HG02798 (cell line): Measurements from ENCODE around the gene CASQ1.

Experiments
- ATAC-seq: cut with Tn5 transposase; IDR thresholded peaks from one replicate; pipeline ENCODE4 v1.9.1; 2021; ENCODE audit warnings: mild to moderate bottlenecking; ENCODE audit not compliant: unreplicated experiment, poor library complexity

Gene CASQ1

DNA sequence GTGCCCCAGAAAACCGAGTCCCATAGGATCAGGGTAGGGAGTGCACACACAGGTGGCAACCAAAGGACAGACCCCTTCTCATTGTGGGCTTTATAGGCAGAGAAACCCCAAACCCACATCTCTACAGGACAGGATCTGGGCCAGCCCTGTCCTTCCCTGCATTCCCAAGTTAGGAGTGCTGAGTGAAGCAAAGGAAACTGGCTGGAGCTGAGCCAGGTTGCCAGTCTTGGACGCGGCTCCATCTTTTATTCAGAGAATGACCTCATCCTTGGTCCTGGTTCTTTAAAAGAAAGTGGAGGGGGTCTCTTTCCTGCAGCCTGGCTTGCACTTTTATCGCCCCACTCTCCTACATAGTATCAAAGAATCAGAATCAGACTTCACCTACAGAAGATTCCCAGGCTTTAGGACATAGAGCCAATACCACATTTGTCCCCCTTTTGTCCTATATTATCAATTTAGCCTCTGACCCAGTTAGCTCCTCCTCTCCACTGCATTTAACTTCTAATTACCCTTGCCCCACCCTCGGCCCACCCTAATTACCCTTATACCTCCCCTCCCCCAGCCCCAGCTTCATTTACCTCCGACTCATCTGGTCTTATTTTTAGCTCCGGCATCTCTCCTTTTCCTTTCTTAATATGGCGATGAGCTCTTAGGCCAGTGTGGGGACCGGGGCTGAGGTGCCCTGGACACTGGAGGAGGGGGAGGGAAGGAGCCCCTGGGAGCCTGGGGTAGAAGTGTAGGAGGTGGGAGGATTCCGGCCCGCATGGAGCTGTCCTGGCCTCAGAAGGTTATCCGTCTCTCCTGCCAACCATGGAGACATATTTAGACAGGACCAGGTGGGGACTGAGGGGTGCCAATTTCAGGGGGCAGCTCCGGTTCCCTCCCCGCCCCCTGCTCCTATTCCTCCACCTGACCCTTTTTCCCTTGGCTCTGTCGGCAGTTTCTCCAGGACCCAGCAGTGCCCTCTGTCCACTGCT, at the start of gene CASQ1:
TSS of gene CASQ1 (plus strand) at position 927 of the 977 bp plus-strand sequence. CDS start 177 bp downstream, outside the sequence.
- ATAC-seq: no peak

DNA sequence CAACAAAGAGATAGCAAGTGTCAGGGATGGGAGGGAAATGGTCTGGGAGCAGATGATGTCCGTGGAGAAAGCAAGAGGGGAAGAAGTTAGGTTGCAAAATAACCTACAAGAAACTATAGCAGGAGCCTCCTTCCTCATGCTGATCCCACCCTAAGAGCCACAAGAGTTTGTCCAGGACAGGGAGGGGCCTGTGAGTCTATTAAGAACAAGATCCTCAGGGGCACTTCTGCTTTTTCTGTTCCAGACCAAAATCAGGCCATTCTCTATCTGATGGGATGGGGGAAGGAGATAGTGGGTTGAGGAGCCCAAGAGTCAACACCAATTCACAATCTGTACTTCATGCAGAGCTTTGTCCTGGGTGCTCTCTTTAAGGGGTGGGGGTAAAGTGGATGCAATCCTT, 46.7 kb upstream of the CASQ1 start:
- ATAC-seq: no peak

DNA sequence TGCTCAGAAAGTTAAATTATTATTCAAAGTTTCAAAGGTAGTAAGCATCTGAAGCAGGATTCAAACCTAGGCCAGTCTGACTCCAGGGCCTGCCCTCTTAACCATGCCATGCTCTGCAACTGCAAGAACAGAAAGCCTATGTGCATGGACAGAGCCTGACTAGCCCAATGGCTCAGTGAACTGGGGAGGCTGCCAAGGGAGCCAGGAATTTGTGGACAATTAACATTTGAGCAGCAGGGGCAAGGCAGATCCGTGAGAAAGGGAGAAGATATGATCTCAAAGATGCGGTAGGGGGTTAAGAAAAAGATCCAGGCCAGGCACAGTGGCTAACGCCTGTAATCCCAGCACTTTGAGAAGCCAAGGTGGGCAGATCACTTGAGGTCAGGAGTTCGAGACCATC, 45.5 kb upstream of the CASQ1 start:
- no peak for ATAC-seq

DNA sequence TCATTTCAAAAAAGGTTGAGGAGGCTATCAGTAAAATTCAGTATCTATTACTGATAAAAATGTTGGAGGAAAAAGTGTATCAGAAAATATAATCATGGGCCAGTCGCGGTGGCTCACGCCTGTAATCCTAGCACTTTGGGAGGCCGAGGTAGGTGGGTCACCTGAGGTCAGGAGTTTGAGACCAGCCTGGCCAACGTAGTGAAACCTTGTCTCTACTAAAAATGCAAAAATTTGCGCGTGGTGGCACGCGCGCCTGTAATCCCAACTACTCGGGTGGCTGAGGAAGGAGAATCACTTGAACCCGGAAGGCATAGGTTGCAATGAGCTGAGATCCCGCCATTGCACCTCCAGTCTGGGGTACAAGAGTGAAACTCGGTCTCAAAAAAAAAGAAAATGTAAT, 44.3 kb upstream of the CASQ1 start:
- ATAC-seq: no peak

DNA sequence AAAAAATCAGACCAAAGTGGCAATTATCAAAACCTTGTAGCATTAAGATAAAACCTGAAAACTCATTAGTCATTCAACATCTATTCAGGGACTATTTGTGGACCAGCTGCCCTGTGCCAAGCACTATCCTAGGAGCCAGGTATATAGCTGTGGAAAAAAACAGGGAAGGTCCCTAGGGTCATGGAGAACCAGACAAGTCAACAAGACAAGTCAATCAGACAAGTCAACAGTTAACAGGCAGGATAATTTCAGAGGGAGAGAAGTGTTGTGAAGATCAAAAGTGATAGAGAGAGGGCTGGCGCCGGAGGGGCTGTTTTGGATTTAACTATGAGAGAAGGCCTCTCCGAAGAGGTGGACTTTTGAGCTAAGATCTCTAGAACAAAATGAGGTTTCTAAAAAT, 42.3 kb upstream of the CASQ1 start:
- no peak for ATAC-seq

DNA sequence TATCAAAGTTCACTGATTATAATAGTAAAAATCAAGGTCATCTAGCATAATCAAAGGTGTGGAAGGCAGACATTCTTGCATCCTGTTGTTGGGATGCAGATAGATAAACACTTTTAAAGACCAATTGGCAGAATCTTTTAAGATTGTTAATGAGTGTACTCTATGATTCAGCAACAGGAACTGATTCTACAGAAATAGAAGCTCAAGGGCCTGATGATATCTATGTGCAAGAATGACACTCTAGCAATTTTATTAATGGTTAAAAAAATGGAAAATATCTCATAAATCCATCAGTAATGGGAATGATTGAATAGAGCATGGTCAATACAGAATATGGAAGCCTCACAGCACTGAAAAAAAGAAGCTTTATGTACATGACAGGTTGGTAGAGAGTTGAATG, 41.1 kb upstream of the CASQ1 start:
- no peak for ATAC-seq

DNA sequence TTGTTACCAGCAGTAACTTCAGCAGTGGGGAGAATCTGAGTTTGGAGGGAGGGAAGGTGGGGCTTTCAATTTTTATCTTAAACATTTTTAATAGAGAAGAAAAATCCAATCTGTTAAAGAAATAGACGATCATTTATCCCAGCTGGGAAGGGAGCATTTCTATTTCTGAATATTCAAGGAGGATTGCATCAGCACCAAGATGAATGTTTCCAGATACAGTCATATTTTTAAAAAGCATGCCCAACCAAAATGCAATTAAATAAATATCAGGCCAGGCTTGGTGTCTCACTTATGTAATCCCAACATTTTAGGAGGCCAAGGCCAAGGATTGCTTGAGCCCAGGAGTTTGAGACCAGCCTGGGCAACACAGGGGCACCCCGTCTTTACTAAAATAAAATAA, 40.7 kb upstream of the CASQ1 start:
- no peak for ATAC-seq

DNA sequence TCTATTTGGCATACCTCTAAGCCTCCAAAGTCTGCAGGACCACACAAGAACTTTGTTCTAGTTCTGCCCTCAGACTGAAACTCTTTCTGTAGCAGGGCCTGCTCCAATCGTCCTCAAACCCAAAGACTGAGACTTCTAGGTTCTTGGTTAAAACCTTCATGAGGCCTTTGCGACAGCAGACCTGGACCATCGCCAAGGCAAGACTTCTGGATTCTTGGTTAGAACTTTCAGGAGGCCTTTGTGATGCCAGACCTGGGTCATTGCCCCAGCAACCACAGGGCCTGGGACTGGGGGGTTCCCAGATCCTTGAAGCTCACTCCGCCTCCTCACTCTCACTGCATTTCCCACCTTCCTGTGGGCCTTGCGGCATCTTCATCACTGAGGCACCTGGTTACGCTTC, 39.1 kb upstream of the CASQ1 start, which contains the start of gene ATP1A4:
TSS of gene ATP1A4 (plus strand) at position 301 of the 400 bp plus-strand sequence. CDS start 438 bp downstream, outside the sequence.
- ATAC-seq: no peak

DNA sequence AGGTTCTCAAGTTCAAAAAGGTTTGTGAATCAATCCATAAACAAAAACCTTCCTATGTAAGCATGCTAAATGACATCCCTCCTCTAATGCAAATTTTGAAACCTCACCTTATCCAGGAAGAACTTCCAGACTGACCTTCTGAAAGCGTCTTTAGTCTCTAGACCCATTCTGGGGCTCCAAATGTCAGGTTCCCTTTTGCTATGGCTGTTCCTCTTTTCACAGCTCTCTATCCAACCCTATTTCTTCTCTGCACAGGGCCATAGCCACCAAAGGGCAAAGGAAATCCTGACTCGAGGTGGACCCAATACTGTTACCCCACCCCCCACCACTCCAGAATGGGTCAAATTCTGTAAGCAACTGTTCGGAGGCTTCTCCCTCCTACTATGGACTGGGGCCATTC, 35.6 kb upstream of the CASQ1 start:
- no peak for ATAC-seq

DNA sequence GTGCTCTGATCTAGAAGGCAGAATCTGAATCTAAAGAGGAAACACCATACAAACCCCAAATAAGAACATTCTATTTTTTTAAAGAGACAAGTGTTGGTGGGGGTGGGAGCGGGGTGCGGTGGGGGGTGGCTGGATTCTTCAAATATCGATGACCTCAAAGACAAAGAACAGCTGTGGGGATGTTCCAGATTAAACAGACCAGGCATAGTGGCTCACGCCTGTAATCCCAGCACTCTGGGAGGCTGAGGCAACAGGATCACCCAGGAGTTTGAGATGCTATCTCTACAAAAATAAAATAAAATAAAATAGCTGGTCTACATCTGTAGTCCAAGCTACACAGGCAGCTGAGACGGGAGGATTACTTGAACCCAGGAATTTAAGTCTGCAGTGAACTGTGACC, 34.0 kb upstream of the CASQ1 start:
- no peak for ATAC-seq

DNA sequence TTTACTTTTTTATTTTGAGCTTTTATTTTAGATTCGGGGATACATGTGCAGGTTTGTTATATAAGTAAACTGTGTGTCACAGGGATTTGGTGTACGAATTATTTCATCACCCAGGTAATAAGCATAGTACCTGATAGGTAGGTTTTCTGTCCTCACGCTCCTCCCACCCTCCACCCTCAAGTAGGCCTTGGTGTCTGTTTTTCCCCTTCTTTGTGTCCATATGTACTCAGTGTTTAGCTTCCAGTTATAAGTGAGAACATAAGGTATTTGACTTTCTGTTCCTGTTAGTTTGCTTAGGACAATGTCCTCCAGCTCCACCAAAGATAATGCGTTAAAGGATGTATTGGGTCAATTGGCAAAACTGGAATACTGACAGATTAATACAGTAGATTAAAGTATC, 33.2 kb upstream of the CASQ1 start:
- ATAC-seq: no peak

DNA sequence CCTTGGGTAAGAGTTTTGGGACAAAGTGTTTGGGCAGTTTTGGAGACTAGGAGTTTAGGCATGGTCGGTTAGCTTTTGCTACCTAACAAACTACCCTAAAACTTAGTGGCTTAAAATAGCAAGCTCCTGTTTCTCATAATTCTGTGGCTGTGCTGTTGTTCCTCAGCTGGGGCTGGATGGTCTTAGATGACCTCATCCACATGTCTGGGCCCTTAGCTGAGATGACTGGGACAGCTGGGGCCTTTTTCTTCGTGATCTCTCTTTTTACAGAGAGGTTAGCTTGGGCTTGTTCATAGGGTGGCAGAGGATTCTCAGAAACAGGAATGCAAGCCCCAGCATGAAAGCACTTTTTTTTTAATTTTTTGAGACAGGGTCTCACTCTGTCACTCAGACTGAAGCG, 32.3 kb upstream of the CASQ1 start:
- no peak for ATAC-seq

DNA sequence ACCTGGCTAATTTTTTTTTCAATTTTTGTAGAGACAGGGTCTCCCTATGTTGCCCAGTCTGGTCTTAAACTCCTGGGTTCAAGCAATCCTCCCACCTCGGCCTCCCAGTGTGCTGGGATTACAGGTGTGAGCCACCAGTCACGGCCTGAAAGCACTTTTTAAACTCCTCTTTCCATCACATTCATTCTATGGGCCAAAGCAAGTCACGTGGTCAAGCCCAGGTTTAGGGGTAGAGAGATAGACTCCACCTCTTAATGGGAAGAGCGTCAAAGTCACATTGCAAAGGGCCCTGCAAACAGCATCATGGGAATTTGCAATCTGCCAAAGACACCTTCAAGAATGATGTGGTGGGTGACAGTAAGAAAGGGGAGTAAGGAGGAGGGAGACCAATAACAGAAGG, 31.8 kb upstream of the CASQ1 start:
- ATAC-seq: no peak

DNA sequence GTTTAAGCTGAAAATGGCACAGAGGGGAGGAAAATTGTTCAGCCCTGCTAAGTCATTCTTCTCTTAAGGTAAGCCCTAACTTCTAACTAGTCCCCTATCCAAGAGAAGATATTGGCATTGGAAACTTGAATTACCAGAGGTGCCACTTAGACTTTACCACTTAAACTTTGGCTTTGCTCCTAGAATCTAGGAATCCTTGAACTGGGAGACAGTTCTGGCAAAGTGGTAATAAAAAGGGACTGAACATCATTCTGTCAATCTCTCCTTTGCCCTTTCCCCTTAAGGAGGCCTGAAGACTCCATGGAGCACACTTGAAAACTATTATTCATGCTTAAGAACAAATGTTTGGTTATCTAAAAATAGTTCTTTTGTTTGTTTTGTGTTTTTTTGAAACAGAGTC, 30.5 kb upstream of the CASQ1 start:
- ATAC-seq: no peak

DNA sequence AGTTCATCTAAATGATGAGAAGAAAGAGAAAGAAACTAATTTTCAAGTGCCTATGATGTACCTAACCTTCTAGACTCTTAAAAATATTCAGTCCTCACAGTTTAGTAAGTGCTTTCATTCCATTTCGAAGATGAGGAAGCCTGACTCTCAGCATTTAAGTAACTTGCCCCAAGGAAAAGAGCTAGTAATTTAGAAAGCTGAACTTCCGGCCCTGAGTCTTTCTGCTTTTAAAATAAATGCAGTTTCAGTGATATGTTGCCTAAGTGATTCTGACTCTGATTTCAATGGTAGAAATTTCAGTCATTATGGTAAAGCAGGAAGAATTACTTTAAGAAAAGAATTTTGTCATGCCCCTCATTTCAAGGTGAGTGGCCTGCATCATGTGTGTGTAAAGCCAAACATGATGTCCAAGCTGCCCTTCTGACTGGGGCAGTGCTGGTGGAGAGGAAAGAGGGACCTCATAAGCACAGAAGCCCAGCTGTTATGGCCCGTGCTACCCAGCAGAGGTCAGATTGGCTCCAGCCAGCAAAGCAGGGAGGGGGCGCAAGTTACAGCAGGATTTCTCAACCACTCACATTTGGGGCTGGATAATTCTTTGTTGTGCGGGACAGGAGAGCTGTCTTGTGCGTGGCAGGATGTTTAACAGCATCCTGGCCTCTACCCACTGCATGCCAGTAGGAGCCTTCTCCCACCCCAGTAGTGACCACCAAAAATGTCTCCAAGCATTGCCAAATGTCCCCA, 28.2 kb upstream of the CASQ1 start:
- ATAC-seq: no peak

DNA sequence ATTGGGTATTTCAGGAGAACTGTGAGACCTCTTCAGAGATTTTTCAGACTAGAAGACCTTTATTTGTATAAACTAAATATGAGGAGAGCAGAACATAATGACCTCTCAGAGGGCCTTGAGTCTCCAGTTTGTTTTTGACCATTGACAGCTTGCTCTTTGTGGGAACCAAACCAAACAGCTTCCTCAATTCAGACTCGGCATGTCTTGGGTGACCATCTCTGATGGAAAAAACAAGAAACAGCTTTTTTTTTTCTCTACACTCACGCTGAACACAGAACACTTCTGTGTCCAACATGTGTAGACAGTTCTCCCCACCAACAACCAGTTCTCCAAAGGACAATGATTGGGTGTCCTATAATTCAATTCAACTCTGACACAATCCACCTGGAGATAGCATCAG, 27.4 kb upstream of the CASQ1 start:
- no peak for ATAC-seq

DNA sequence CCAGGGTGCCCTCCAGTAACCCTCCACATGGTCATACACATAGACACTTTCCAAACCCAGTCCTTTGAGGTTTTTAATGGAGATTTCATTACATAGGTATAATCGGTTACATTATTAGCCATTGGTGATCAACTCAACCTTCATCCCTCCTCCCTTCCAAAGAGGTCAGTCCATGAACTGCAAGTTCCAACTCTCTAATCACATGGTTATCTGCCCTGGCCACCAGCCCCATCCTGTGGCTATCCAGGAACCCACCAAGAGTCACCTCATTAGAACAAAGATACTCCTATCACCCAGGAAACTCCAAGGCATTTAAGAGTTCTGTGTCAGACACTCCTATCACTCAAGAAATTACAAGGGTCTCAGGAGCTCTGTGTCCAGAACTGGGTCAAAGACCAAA, 26.8 kb upstream of the CASQ1 start:
- ATAC-seq: no peak

DNA sequence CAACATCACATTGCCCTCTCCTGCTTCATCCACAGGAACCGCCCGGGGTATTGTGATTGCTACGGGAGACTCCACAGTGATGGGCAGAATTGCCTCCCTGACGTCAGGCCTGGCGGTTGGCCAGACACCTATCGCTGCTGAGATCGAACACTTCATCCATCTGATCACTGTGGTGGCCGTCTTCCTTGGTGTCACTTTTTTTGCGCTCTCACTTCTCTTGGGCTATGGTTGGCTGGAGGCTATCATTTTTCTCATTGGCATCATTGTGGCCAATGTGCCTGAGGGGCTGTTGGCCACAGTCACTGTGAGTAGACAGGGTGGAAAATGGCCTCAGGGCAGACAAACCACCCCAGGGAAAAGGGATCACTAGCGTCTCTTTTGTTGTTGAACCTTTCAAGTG, 26.3 kb upstream of the CASQ1 start:
- no peak for ATAC-seq

DNA sequence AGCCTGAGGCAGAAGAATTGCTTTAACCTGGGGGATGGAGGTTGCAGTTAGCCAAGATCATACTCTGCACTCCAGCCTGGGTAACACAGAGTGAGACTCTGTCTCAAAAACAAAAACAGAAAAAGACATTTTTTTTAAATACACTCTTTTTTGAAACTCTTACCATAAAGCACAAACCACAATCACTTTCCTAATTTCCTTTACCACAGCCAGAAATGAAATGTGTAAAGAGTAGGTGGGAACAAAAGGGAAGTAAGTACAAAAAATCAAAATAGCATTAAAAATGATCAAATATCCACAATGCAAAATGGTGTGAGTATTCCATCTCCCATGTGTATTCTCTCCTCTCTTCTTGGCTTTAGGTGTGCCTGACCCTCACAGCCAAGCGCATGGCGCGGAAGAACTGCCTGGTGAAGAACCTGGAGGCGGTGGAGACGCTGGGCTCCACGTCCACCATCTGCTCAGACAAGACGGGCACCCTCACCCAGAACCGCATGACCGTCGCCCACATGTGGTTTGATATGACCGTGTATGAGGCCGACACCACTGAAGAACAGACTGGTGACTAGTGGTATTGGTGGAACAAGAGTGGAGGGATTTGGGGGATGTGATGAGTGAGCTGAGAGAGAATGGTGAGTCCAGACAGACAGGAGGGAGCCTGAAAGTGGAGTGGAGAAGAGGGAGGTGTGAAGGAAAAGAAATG, 24.1 kb upstream of the CASQ1 start:
- no peak for ATAC-seq

DNA sequence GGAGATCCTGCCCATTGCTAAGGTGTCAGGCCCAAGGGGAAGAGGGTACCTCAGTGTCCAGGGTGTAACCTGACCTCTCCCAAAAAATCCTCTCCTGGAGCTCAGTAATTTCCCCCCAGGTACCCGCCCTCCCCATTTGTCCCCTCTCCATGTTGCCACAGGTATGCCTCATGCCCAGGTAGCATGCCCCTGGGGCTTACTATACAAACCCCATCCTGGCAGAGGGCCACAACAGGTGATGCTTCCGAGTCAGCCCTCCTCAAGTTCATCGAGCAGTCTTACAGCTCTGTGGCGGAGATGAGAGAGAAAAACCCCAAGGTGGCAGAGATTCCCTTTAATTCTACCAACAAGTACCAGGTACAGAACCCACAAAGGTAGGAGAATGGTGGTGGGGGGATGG, 23.3 kb upstream of the CASQ1 start:
- no peak for ATAC-seq

DNA sequence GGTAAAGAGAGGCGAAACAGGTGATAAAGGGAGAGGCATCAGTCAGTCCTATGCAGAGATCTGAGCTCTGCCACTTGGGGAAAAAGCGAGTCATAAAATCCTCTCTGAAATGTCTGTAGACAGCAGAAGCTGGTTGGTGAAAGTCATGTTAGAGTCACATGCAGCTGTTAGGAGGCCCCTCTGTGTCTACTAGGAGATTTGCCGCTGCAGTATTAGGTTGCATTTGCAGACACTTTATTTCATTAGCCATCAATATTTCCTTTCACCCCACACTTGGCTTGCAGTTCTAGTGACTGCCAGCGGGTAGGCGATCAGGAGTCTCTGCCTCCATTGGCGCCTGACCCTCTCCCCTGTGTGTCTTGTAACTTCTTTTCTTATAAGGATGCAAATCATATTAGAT, 22.8 kb upstream of the CASQ1 start:
- no peak for ATAC-seq
